ENCODE data around the gene RNGTT.

RNGTT gene

DNA sequence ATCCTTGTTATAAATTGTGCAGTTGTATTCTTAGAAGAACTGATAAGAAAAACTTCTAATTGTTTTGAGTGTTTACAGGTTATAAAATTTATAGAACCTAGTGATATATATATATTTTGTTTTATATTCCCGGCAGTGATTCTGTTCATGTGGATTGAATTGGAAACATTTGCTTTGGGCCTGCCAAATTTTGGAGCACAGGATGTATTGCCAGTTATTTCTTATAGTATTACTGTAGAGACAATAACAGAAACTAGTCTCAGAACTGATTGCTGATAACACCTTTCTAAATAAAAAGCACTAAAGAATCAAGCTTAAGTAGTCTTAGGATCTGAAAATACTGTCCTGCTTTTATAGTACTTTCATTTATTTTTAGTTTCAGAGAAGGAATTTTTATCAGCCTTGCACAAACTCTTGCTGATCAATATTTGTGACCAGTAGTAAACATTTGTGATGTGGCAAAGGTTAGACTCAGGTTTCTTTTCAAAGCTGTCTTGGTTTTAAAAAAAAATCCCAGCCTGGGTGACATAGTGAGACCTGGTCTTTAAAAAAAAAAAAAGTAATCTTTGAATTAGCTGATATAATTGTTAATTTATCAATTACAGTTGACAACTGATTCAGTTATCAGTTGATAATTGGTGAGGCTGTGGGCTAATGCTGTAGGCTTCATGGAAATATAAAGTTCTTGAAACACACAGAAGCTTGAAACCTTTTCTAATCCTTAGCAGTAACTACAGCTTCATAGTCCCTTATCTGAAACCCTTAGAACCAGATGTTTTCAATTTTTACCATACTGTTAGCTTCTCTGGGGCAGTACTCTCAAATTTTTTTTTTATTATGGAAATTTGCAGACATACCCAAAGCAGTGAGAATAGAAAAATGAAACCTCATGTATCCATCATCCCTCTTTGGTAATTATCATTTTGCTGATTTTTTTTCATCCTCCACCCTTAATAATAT is 42.4 kb downstream of the RNGTT start:
- TF ChIP-seq Cebpa-rat (IDR thresholded peaks at IDR 0.05) = no peak
- Histone ChIP-seq H3K36me3 (peaks cover 0 to 29% (median 7%) of the 10 kb centered on the region in 11 experiments; a peak in 9 of 22 replicates), H4K20me1 (no peaks in the 10 kb centered on the region), H3K9ac (no peak overlapping the region), H3K27ac (no peak overlapping the region), H3K4me1 (peaks cover 0 to 13% (median 4%) of the 10 kb centered on the region in 10 experiments; a peak in 8 of 20 replicates), H3K4me2 (no peak overlapping the region), H3K27me3 (no peaks in the 10 kb centered on the region), H3K4me3 (no peak overlapping the region), H3K9me3 (replicated peaks in 1 of 11) (peaks cover 0 to 2% (median 0%) of the 10 kb centered on the region in 11 experiments; a peak in 1 of 22 replicates)

DNA sequence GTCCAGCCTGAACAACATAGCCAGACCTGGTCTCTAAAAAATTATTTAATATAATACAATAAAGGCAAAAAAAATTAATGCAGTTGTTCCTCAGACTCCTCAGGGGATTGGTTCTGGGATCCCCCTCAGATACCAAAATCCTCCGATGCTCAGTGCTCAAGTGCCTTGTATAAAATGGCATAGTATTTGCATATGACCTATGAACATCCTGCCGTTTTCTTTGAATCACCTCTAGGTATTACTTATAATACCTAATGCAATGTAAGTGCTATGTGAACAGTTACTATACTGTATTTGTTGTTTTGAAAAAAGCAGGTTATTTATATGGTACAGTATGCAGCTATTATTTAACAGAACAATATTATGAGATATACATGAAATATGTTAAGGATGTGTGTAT is 43.3 kb downstream of the RNGTT start:
- no peaks in the 10 kb centered on the region for H3K27me3 ChIP-seq
- no peak overlapping the region for H3K4me2 ChIP-seq
- no peak for TF ChIP-seq Cebpa-rat (IDR thresholded peaks at IDR 0.05)
- H3K4me3 ChIP-seq = no peak overlapping the region
- no peak overlapping the region for H3K9ac ChIP-seq
- no peak overlapping the region for H3K27ac ChIP-seq
- peaks cover 0 to 29% (median 6%) of the 10 kb centered on the region in 11 experiments; a peak in 9 of 22 replicates for H3K36me3 ChIP-seq
- no peaks in the 10 kb centered on the region for H4K20me1 ChIP-seq
- H3K9me3 ChIP-seq (replicated peaks in 1 of 11) = peaks cover 0 to 10% (median 6%) of the 10 kb centered on the region in 11 experiments; a peak in 14 of 22 replicates
- peaks cover 0 to 13% (median 4%) of the 10 kb centered on the region in 10 experiments; a peak in 8 of 20 replicates for H3K4me1 ChIP-seq

DNA sequence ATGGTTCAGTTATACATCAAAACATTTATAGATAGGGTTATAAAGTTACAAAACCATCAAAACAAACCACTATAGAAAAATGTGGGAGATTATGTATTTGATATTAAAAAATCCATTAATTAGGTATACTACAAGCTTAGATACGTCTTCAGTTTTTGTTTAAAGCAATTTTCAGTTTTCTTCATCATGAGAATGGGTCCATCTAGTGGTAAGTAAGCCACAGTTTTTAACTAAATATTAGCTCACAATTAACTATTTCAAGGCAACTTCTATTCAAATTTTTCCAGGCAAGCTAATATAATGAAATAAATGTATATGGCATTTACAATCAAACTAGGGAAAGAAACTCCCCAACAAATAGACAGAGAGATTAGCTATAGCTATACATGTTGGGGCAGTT is 44.4 kb downstream of the RNGTT start:
- Histone ChIP-seq H3K4me3 (no peak overlapping the region), H3K9ac (no peak overlapping the region), H3K9me3 (replicated peaks in 1 of 11) (peaks cover 0 to 12% (median 8%) of the 10 kb centered on the region in 11 experiments; a peak in 14 of 22 replicates), H3K4me1 (peaks cover 0 to 13% (median 4%) of the 10 kb centered on the region in 10 experiments; a peak in 8 of 20 replicates), H3K36me3 (peaks cover 0 to 21% (median 5%) of the 10 kb centered on the region in 11 experiments; a peak in 8 of 22 replicates), H3K27me3 (no peaks in the 10 kb centered on the region), H3K27ac (no peak overlapping the region), H3K4me2 (no peak overlapping the region), H4K20me1 (no peaks in the 10 kb centered on the region)
- no peak for TF ChIP-seq Cebpa-rat (IDR thresholded peaks at IDR 0.05)

DNA sequence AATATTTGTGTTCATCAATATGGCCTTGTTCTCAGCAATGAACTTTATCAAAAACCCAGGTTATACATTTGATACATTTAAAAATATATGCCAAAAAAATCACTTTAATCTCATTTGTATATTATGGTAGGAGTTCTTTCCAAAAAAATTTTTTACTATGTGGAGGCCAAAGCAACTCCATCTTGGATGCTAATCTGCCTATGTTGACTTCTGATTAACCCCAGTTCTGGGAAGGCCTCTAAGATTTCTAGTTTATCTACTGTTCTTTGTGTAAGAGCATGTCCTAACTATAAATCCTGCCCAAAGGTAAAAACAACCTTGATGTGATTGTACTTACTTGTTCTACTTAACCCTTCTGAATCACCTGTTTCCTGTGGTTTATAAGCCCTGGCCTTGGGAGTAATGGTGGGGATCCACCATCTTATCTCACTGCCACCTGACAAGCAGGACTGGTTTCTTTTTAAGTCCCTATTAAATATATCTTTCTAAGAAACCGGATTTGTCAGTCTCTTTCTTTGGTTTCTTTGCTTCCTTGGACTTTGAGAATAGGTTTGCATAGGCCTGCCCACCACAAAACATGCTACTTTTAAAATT is 46.7 kb downstream of the RNGTT start:
- H3K27me3 ChIP-seq = no peaks in the 10 kb centered on the region
- no peak for TF ChIP-seq Cebpa-rat (IDR thresholded peaks at IDR 0.05)
- no peak overlapping the region for H3K9ac ChIP-seq
- H3K4me1 ChIP-seq = peaks cover 0 to 2% (median 0%) of the 10 kb centered on the region in 10 experiments; a peak in 3 of 20 replicates
- H3K4me2 ChIP-seq = no peak overlapping the region
- H3K9me3 ChIP-seq (replicated peaks in 1 of 11) = peaks cover 0 to 12% (median 8%) of the 10 kb centered on the region in 11 experiments; a peak in 14 of 22 replicates
- no peaks in the 10 kb centered on the region for H4K20me1 ChIP-seq
- H3K36me3 ChIP-seq = peaks cover 0 to 14% (median 0%) of the 10 kb centered on the region in 11 experiments; a peak in 3 of 22 replicates
- H3K4me3 ChIP-seq = no peak overlapping the region
- no peak overlapping the region for H3K27ac ChIP-seq

DNA sequence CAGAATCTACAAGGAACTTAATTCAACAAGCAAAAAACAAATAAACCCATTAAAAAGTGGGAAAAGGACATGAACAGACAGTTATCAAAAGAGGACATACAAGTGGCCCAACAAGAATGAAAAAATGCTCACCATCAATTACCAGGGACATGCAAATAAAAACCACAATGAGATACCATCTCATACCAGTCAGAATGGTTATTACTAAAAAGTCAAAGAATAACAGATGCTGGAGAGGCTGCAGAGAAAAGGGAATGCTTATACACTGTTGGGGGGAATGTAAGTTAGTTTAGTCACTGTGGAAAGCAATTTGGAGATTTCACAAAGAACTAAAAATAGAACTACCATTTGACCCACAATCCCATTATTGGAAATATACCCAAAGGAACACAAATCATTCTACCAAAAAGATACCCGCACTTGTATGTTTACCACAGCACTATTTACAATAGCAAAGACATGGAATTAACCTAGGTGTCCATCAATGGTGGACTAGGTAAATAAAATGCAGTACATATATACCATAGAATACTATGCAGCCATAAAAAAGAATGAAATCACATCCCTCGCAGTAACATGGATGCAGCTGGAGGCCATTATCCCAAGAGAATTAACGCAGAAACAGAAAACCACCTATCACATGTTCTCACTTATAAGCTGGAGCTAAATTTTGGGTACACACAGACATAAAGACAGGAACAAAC is 48.4 kb downstream of the RNGTT start:
- Histone ChIP-seq H3K27me3 (no peaks in the 10 kb centered on the region), H4K20me1 (no peaks in the 10 kb centered on the region), H3K36me3 (peaks cover 0 to 14% (median 0%) of the 10 kb centered on the region in 11 experiments; a peak in 3 of 22 replicates), H3K4me2 (no peak overlapping the region), H3K4me1 (peaks cover 0 to 12% (median under 1%) of the 10 kb centered on the region in 10 experiments; a peak in 6 of 20 replicates), H3K9ac (no peak overlapping the region), H3K9me3 (replicated peaks in 1 of 11) (peaks cover 0 to 12% (median 8%) of the 10 kb centered on the region in 11 experiments; a peak in 14 of 22 replicates), H3K27ac (no peak overlapping the region), H3K4me3 (no peak overlapping the region)
- TF ChIP-seq Cebpa-rat (IDR thresholded peaks at IDR 0.05) = no peak

DNA sequence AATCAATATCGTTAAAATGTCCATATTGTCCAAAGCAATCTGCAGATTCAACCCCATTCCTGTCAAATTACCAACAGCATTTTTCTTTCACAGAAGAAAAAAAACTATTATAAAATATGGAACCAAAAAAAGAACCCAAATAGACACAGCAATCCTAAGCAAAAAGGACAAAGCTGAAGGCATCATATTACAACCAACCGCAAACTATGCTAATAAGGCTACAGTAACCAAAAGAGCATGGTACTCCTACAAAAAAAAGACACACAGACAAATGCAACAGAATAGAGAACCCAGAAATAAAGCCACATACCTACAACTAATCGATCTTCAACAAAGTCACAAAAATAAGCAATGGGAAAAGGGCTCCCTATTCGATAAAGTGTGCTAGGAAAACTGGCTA is 49.2 kb downstream of the RNGTT start:
- Histone ChIP-seq H3K4me2 (no peak overlapping the region), H4K20me1 (peaks cover 0 to 4% (median 0%) of the 10 kb centered on the region in 11 experiments; a peak in 2 of 22 replicates), H3K9me3 (replicated peaks in 1 of 11) (peaks cover 0 to 12% (median 8%) of the 10 kb centered on the region in 11 experiments; a peak in 14 of 22 replicates), H3K4me1 (peaks cover 4 to 17% (median 9%) of the 10 kb centered on the region in 10 experiments), H3K27ac (no peak overlapping the region), H3K9ac (no peak overlapping the region), H3K4me3 (no peak overlapping the region), H3K36me3 (peaks cover 0 to 14% (median 0%) of the 10 kb centered on the region in 11 experiments; a peak in 3 of 22 replicates), H3K27me3 (no peaks in the 10 kb centered on the region)
- no peak for TF ChIP-seq Cebpa-rat (IDR thresholded peaks at IDR 0.05)

DNA sequence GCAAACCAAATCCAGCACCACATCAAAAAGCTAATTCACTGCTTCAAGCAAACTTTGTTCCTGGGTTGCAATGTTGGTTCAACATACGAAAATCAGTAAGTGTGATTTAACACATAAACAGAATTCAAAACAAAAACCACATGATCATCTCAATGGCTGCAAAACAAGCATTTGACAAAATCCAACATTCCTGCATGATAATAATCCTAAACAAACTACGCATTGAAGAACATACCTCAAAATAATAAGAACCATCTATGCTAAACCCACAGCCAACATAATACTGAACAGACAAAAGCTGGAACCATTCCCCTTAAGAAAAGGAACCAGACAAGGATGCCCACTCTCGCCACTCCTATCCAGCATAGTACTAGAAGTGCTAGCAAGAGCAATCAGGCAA is 49.9 kb downstream of the RNGTT start:
- H3K4me1 ChIP-seq = peaks cover 11 to 24% (median 16%) of the 10 kb centered on the region in 10 experiments
- H3K36me3 ChIP-seq = peaks cover 0 to 14% (median 0%) of the 10 kb centered on the region in 11 experiments; a peak in 3 of 22 replicates
- H4K20me1 ChIP-seq = peaks cover 0 to 7% (median 0%) of the 10 kb centered on the region in 11 experiments; a peak in 2 of 22 replicates
- H3K9me3 ChIP-seq (replicated peaks in 1 of 11) = peaks cover 0 to 16% (median 9%) of the 10 kb centered on the region in 11 experiments; a peak in 14 of 22 replicates
- H3K4me2 ChIP-seq = no peak overlapping the region
- TF ChIP-seq Cebpa-rat (IDR thresholded peaks at IDR 0.05) = no peak
- H3K9ac ChIP-seq = no peak overlapping the region
- no peaks in the 10 kb centered on the region for H3K27me3 ChIP-seq
- no peak overlapping the region for H3K4me3 ChIP-seq
- no peak overlapping the region for H3K27ac ChIP-seq

All from BLaER1 treated with 17β-estradiol and CSF1 and Interleukin-3, amounts not matched to agents 10 nM and 100 nM (cell line).